ENCODE data around the gene CDKAL1. TPM values are rescaled to one million over a fixed set of nuclear protein-coding genes. Genes with fewer than 3 reads are reported as not detected.

Gene CDKAL1
- total RNA-seq, 1 experiment from 2014 or later, result 13.8 TPM

DNA sequence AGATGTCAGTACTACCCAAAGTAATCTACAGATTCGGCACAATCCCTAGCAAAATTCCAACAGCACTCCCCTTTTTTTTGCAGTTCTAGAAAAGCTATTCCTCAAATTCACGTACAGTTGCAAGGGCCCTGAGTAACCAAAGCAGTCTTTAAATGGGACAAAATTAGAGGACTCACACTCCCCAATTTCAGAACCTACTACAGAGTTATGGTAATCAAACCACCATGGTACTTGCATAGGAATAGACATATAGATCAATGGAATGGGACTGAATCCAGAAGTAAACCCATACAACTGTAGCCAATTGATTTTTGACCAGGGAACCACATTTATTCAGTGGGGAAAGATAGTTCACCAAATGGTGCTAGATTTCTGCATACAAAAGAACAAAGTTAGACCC lies 350.8 kb downstream of the CDKAL1 start:
- H3K9ac ChIP-seq (ENCODE audit: low read length), result no peak overlapping the region
- no peaks in the 10 kb centered on the region for H3K4me1 ChIP-seq (ENCODE audit: insufficient read depth, low read length)
- H3K27me3 ChIP-seq (ENCODE audit: low read length), result no peaks in the 10 kb centered on the region
- no peak for DNase-seq
- no peaks in the 10 kb centered on the region for H3K36me3 ChIP-seq (ENCODE audit: low read depth, low read length)
- no peaks in the 10 kb centered on the region for H3K79me2 ChIP-seq (ENCODE audit: low read length)
- no peak for TF ChIP-seq CTCF (conservative IDR thresholded peaks at IDR 0.05; ENCODE audit: low read depth, low read length)
- TF ChIP-seq EZH2phosphoT487 (IDR thresholded peaks at IDR 0.05; ENCODE audit: borderline replicate concordance, low read length), result no peak
- no peak for TF ChIP-seq EZH2 (IDR thresholded peaks at IDR 0.05; ENCODE audit: low read length, unreplicated experiment)
- ChIA-PET POLR2A (ENCODE audit: unreplicated experiment) (no interaction called here), CTCF (no interaction called here)
- BruUV-seq (replicated peaks), result no TSS peak
- H3K4me3 ChIP-seq (ENCODE audit: low read length), result no peak overlapping the region
- H3F3A ChIP-seq (ENCODE audit: low read length, unreplicated experiment), result no peaks in the 10 kb centered on the region
- no peaks in the 10 kb centered on the region for H4K20me1 ChIP-seq (ENCODE audit: low read length)
- no peaks in the 10 kb centered on the region for H3K9me2 ChIP-seq (replicated peaks; ENCODE audit: low read length)
- no peak overlapping the region for H3K27ac ChIP-seq (ENCODE audit: low read length)
- H3K4me2 ChIP-seq (ENCODE audit: low read length), result no peak overlapping the region
- no peaks in the 10 kb centered on the region for H3K9me3 ChIP-seq (ENCODE audit: low read length)
- no peak for ATAC-seq
- intact Hi-C loops (cut with micrococcal nuclease), result no loop called here
- H2AFZ ChIP-seq (ENCODE audit: low read length), result no peak overlapping the region

DNA sequence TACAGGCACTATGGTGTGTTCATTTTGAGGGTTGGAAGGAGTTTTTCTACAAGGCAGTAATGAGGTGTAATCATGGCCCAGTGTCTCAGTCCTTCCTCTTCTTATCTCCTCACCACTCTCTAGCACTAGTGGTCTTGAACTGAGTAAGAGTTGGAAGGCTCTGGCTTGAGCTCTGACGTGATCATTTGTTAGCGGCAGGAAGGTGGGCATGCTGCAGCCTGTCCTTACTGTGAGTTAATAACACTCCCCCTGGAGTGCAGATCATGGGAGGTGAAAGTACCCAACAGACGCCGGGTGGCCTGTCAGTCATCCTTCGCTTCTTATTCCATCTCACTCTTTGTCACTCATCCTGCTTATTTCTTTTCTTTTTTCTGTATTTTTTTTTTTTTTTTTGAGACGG lies 356.9 kb downstream of the CDKAL1 start:
- H3K27me3 ChIP-seq (ENCODE audit: low read length), result no peaks in the 10 kb centered on the region
- H3K27ac ChIP-seq (ENCODE audit: low read length), result no peak overlapping the region
- no peaks in the 10 kb centered on the region for H3K36me3 ChIP-seq (ENCODE audit: low read depth, low read length)
- no TSS peak for BruUV-seq (replicated peaks)
- H4K20me1 ChIP-seq (ENCODE audit: low read length), result no peaks in the 10 kb centered on the region
- POLR2A ChIA-PET (ENCODE audit: unreplicated experiment), result no interaction called here
- H3K4me1 ChIP-seq (ENCODE audit: insufficient read depth, low read length), result peaks cover 12% of the 10 kb centered on the region
- H3K4me3 ChIP-seq (ENCODE audit: low read length), result no peak overlapping the region
- TF ChIP-seq CTCF (conservative IDR thresholded peaks at IDR 0.05; ENCODE audit: low read depth, low read length) (no peak), EZH2phosphoT487 (IDR thresholded peaks at IDR 0.05; ENCODE audit: borderline replicate concordance, low read length) (no peak), EZH2 (IDR thresholded peaks at IDR 0.05; ENCODE audit: low read length, unreplicated experiment) (no peak)
- no peak overlapping the region for H3K4me2 ChIP-seq (ENCODE audit: low read length)
- H3F3A ChIP-seq (ENCODE audit: low read length, unreplicated experiment), result no peaks in the 10 kb centered on the region
- H3K9ac ChIP-seq (ENCODE audit: low read length), result no peak overlapping the region
- no peak for DNase-seq
- intact Hi-C loops (cut with micrococcal nuclease), result no loop called here
- H2AFZ ChIP-seq (ENCODE audit: low read length), result no peak overlapping the region
- H3K9me2 ChIP-seq (replicated peaks; ENCODE audit: low read length), result no peaks in the 10 kb centered on the region
- H3K9me3 ChIP-seq (ENCODE audit: low read length), result no peaks in the 10 kb centered on the region
- CTCF ChIA-PET, result no interaction called here
- no peaks in the 10 kb centered on the region for H3K79me2 ChIP-seq (ENCODE audit: low read length)
- no peak for ATAC-seq

GRCh38 chr6:20892365-20892764 lies 358.1 kb downstream of the CDKAL1 start:
- ChIA-PET CTCF (no interaction called here), POLR2A (ENCODE audit: unreplicated experiment) (no interaction called here)
- Histone ChIP-seq H3K36me3 (ENCODE audit: low read depth, low read length) (no peaks in the 10 kb centered on the region), H3K9me2 (replicated peaks; ENCODE audit: low read length) (no peaks in the 10 kb centered on the region), H2AFZ (ENCODE audit: low read length) (no peak overlapping the region), H3K4me3 (ENCODE audit: low read length) (no peak overlapping the region), H4K20me1 (ENCODE audit: low read length) (no peaks in the 10 kb centered on the region), H3K9me3 (ENCODE audit: low read length) (no peaks in the 10 kb centered on the region), H3K79me2 (ENCODE audit: low read length) (no peaks in the 10 kb centered on the region), H3K9ac (ENCODE audit: low read length) (no peak overlapping the region), H3K4me1 (ENCODE audit: insufficient read depth, low read length) (peaks cover 12% of the 10 kb centered on the region), H3F3A (ENCODE audit: low read length, unreplicated experiment) (no peaks in the 10 kb centered on the region), H3K27me3 (ENCODE audit: low read length) (no peaks in the 10 kb centered on the region), H3K4me2 (ENCODE audit: low read length) (no peak overlapping the region), H3K27ac (ENCODE audit: low read length) (peak overlapping the region; percentile 6; the same call in 1 of the 2 replicates)
- intact Hi-C loops (cut with micrococcal nuclease), result no loop called here
- DNase-seq, result peak; percentile 15
- no peak for TF ChIP-seq CTCF (conservative IDR thresholded peaks at IDR 0.05; ENCODE audit: low read depth, low read length)
- TF ChIP-seq EZH2 (IDR thresholded peaks at IDR 0.05; ENCODE audit: low read length, unreplicated experiment), result no peak
- TF ChIP-seq EZH2phosphoT487 (IDR thresholded peaks at IDR 0.05; ENCODE audit: borderline replicate concordance, low read length), result no peak
- no TSS peak for BruUV-seq (replicated peaks)
- peak; percentile 89 for ATAC-seq
